Vagina (tissue), 2 donors: ENCODE data around the gene CMIP.

ENCODE experiments used
- POLR2A ChIP-seq, 2 donors: fragments of 450-650 bp; IDR thresholded peaks; one replicate each; pipeline ENCODE4 v1.6.1; 2017; ENCODE audit warnings: antibody characterized with exemption in 2 of 2, mild to moderate bottlenecking in 2 of 2, moderate library complexity in 2 of 2
- POLR2AphosphoS5 ChIP-seq, 2 donors: sonication (generic); formaldehyde crosslinking; IDR thresholded peaks; one replicate each; pipeline ENCODE4 v1.9.0; 2017; ENCODE audit warnings: antibody characterized with exemption in 2 of 2, mild to moderate bottlenecking in 2 of 2, low read depth in 1 of 2; ENCODE audit not compliant: insufficient read depth in 1 of 2
- TF ChIP-seq, protein P1 (sequence below), 3 experiments: fragments of 450-650 bp in 2 of 3; fragments of 200-600 bp in 1 of 3; sonication (generic) in 1 of 3; IDR thresholded peaks; one replicate each; pipeline ENCODE4 v1.5.1; 2017 to 2019; ENCODE audit warnings: antibody characterized with exemption in 3 of 3, mild to moderate bottlenecking in 2 of 3, moderate library complexity in 2 of 3

DNA sequence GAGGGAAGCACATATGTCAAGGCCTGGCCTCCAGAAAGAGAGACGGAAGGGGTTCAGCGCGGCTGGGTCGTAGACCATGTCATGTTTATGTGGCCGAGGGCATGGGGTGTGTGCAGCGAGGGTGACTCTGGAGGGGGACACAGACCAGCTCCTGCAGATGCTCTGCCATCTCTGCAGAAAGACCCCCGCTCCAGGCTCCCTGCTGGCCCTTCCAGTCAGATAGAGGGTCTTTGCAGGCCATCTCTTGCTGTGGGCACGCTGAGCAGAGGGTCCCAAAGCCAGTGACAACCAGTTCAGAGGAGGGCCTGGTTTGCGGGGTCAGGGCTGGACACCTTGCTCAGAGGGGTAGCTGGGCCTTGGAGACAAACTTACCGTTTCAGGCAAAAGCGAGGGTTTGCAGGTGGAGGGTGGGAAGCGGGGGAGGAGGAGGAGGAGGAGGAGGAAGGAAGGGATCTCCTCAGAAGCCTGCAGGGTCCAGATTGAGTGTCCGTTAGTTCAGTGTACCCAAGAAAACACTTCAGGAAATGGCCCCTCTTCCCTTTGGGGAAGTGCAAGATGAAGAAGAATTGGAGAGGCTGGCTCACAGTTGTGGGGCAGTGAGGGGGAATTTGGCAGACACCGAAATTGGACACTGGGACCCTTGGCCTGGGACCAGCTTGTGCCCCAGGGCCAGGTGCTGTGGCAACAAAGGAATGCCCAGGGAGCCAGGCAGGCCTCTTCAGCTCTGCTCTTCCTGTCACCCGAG lies 102.8 kb downstream of the CMIP start:
- TF ChIP-seq POLR2A (IDR thresholded peaks at IDR 0.05) (no peak), POLR2AphosphoS5 (IDR thresholded peaks at IDR 0.05; ENCODE audit: insufficient read depth in 1 of 2, low read depth in 1 of 2) (no peak)
- TF ChIP-seq, protein P1, sequence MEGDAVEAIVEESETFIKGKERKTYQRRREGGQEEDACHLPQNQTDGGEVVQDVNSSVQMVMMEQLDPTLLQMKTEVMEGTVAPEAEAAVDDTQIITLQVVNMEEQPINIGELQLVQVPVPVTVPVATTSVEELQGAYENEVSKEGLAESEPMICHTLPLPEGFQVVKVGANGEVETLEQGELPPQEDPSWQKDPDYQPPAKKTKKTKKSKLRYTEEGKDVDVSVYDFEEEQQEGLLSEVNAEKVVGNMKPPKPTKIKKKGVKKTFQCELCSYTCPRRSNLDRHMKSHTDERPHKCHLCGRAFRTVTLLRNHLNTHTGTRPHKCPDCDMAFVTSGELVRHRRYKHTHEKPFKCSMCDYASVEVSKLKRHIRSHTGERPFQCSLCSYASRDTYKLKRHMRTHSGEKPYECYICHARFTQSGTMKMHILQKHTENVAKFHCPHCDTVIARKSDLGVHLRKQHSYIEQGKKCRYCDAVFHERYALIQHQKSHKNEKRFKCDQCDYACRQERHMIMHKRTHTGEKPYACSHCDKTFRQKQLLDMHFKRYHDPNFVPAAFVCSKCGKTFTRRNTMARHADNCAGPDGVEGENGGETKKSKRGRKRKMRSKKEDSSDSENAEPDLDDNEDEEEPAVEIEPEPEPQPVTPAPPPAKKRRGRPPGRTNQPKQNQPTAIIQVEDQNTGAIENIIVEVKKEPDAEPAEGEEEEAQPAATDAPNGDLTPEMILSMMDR (IDR thresholded peaks at IDR 0.05), result no peak
